RWPE1 (cell line): ENCODE measurements around the gene WDR20.
A peak's percentile ranks its signal among the peaks of the same experiment; 100 is the strongest.
"Not testable (repeated sequence)": the region's sequence is repeated elsewhere in the genome, so short reads cannot be mapped to it uniquely, and the experiment has no call there.

Experiments
- CTCF ChIA-PET: fragments of 350-600 bp; sonication (Branson Sonifier 250); formaldehyde crosslinking; extraction: SDS; loops from one replicate; lab custom pipeline; 2021; lab: Yijun Ruan, JAX
- POLR2A ChIA-PET: fragments of 400-600 bp; formaldehyde crosslinking; extraction: SDS; loops from one replicate; lab custom pipeline; 2020; ENCODE audit warnings: antibody characterized with exemption; ENCODE audit not compliant: low non-redundant PET; lab: Yijun Ruan, JAX
- DNase-seq: peaks from one replicate; pipeline ENCODE4 v3.0.0; 2012; ENCODE audit warnings: low spot score
- H3K27ac ChIP-seq: fragments of 450-650 bp; 2 replicates; pipeline ENCODE4 v1.5.1; 2017
- TF ChIP-seq, protein P1 (sequence below): fragments of 450-650 bp; conservative IDR thresholded peaks from 2 replicates; pipeline ENCODE4 v1.5.1; 2017; ENCODE audit warnings: low read depth, mild to moderate bottlenecking

WDR20 gene

DNA sequence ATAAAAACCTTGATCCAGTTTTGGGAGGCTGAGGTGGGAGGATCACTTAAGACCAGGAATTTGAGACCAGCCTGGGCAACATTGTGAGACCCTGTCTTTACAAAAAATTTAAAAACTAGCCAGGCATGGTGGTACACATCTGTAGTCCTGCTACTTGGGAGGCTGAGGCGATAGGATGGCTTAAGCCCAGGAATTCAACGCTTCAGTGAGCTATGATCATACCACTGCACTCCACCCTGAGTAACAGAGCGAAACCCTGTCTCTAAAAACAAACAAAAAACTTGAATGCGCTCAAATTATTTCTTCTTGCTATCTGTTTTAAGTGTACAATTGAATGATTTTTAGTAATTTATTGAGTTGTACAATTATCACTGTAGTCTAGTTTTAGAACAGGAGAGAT, 20.1 kb downstream of the WDR20 start:
- CTCF ChIA-PET = no interaction called here
- H3K27ac ChIP-seq = no peak overlapping the region
- POLR2A ChIA-PET = no interaction called here
- DNase-seq = no peak
- TF ChIP-seq, protein P1, sequence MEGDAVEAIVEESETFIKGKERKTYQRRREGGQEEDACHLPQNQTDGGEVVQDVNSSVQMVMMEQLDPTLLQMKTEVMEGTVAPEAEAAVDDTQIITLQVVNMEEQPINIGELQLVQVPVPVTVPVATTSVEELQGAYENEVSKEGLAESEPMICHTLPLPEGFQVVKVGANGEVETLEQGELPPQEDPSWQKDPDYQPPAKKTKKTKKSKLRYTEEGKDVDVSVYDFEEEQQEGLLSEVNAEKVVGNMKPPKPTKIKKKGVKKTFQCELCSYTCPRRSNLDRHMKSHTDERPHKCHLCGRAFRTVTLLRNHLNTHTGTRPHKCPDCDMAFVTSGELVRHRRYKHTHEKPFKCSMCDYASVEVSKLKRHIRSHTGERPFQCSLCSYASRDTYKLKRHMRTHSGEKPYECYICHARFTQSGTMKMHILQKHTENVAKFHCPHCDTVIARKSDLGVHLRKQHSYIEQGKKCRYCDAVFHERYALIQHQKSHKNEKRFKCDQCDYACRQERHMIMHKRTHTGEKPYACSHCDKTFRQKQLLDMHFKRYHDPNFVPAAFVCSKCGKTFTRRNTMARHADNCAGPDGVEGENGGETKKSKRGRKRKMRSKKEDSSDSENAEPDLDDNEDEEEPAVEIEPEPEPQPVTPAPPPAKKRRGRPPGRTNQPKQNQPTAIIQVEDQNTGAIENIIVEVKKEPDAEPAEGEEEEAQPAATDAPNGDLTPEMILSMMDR = no peak

DNA sequence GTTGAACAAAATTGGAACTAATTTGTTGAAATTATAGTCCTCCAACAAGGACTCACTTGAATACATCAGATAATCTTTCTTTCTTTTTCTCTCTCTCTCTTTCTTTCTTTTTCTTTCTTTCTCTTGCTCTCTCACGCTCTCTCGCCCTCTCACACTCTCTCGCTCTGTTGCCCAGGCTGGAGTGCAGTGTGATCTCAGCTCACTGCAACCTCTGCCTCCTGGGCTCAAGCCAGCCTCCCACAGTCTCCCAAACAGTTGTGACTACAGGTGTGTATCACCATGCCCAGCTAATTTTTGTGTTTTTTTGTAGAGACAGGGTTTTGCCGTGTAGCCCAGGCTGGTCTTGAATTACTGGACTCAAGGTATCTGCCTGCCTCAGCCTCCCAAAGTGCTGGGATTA, 22.8 kb downstream of the WDR20 start:
- no peak for DNase-seq
- no peak overlapping the region for H3K27ac ChIP-seq
- POLR2A ChIA-PET = no interaction called here
- TF ChIP-seq, protein P1 = no peak
- CTCF ChIA-PET = interaction anchor here (0.6 kb wide), 1 partner anchor 337 kb away, joined by 3 read pairs; no protein-coding TSS in a partner anchor

DNA sequence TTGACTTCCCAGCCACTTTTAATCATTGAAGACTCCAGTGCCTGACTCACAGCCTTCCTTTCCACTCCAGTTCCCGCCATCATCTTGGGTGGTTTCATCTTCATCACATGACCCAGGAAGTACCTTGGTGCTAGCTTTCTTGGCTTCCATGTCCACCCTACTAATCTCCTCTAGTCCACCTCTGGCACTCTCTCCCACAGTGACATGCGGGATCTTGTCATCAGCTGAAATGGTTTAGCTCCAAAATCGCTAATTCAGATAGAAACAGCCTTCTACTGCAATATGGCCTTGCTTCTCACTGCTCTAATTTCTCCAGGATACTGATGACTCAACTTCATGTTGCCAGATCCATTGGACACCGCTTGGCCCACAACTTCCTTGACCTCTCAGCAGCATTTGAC, 24.5 kb downstream of the WDR20 start:
- TF ChIP-seq, protein P1 = no peak
- POLR2A ChIA-PET = interaction anchor here (0.6 kb wide), 1 partner anchor 73 kb away, joined by 4 read pairs; no protein-coding TSS in a partner anchor
- DNase-seq = no peak
- CTCF ChIA-PET = interaction anchor here (0.6 to 0.8 kb wide), 3 partner anchors 15 to 213 kb away, joined by 3 read pairs; no protein-coding TSS in a partner anchor
- peak overlapping the region; percentile 16; the same call in 1 of the 2 replicates for H3K27ac ChIP-seq

DNA sequence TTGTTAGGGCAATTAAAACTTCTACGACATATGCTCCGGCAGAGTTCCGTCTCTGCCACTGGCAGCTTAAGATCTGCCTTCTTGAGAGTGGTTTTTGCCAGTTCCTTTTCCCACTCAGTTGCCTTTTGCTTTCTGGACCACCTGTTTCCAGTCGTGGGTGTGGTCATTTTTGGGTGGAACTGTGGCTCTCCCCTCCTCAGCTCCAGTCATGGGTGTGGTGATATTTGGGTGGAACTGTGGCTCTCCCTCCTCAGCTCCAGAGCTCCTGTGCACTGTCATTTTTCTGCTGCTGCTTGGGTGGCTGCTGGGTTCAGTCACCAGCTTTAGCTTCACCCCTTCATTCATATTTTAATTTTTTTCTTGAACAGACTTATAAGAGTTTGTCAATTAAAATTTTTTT, 25.3 kb downstream of the WDR20 start:
- TF ChIP-seq, protein P1 = no peak
- DNase-seq = no peak
- ChIA-PET POLR2A (no interaction called here), CTCF (interaction anchor here (0.7 to 1.1 kb wide), 3 partner anchors 17 to 477 kb away, joined by 3 to 4 read pairs (median 3); no protein-coding TSS in a partner anchor)
- peak overlapping the region; percentile 42; the same call in 1 of the 2 replicates for H3K27ac ChIP-seq

DNA sequence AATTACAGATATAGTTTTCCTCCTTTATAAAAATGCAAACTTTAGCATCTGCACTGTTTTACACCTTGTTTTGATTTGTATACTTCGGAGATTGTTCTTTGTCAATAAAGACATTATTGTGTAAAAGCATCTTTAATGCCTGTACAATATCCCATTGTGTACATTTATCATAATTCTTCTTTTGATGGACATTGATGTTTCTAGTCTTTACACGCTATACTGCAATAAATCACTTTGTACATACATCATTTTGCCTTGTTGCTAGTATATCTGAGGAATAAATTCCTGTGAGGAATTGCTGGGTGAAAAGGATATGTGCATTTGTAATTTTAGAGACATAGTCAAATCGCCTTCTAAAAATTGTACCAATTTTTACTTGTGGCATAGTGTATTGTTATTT, 30.4 kb downstream of the WDR20 start:
- POLR2A ChIA-PET = no interaction called here
- no peak overlapping the region for H3K27ac ChIP-seq
- CTCF ChIA-PET = no interaction called here
- no peak for DNase-seq
- TF ChIP-seq, protein P1 = no peak

DNA sequence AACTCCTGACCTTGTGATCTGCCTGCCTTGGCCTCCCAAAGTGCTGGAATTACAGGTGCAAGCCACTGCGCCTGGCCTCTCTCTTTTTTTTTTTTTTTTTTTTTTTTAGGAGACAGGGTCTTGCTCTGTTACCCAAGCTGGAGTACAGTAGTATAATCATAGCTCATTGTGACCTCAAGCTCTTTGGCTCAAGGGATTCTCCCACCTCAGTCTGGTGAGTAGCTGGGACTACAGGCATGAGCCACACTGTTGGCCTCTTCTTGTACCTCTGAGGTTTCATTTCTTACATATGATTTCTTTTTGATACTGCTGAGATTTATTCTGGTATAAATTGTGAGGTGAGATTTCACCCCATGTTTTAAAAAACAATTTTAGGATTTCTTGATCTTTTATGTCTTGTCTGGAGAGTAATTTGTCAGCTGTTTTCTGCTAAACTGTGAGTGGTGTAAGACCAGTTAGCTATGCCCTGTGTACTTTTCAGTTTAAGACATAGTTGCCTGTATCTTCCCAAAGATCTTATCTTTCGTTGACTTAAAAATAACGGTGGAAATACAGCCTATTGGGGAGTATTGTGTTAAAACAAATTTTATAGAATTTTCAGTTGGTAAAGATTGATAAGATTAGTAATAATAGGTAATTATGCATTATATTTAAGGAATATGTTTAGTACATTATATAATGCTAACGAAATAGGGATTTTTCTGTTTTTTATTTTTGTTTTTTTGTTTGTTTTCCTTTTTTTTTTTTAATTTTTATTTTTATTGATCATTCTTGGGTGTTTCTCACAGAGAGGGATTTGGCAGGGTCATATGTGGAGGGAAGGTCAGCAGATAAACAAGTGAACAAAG, 31.7 kb downstream of the WDR20 start:
- no peak overlapping the region for H3K27ac ChIP-seq
- POLR2A ChIA-PET = no interaction called here
- TF ChIP-seq, protein P1 = no peak

DNA sequence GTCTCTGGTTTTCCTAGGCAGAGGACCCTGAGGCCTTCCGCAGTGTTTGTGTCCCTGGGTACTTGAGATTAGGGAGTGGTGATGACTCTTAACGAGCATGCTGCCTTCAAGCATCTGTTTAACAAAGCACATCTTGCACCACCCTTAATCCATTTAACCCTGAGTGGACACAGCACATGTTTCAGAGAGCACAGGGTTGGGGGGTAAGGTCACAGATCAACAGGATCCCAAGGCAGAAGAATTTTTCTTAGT, 32.2 kb downstream of the WDR20 start:
- DNase-seq, H3K27ac ChIP-seq, CTCF ChIA-PET, POLR2A ChIA-PET: not testable (repeated sequence)

More for the DNA sequence above, 31.7 kb downstream of the WDR20 start:
- CTCF ChIA-PET = interaction anchor here (0.6 kb wide), 1 partner anchor 105 kb away, joined by 4 read pairs; no protein-coding TSS in a partner anchor
- no peak for DNase-seq

DNA sequence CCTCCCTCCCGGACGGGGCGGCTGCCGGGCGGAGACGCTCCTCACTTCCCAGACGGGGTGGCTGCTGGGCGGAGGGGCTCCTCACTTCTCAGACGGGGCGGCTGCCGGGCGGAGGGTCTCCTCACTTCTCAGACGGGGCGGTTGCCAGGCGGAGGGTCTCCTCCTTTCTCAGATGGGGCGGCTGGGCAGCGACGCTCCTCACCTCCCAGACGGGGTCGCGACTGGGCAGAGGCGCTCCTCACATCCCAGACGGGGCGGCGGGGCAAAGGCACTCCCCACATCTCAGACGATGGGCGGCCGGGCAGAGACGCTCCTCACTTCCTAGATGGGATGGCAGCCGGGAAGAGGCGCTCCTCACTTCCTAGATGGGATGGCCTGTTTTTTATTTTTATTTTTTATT, 33.0 kb downstream of the WDR20 start:
- H3K27ac ChIP-seq, POLR2A ChIA-PET, CTCF ChIA-PET, DNase-seq: not testable (repeated sequence)
